Measurements from ENCODE around the gene SPTLC1.

GRCh38 chr9:92042260-92042659, 73.0 kb downstream of the SPTLC1 start:
- no peak for TF ChIP-seq CTCF (IDR thresholded peaks at IDR 0.05; ENCODE audit: low read length)
- no peak for TF ChIP-seq EZH2 (IDR thresholded peaks at IDR 0.05; ENCODE audit: borderline replicate concordance, low read length)
